Panc1 (cell line): ENCODE measurements around the gene PRDM5.

Experiments
- POLR2AphosphoS5 ChIP-seq: IDR thresholded peaks from 2 replicates; pipeline ENCODE4 v1.6.1; 2012; ENCODE audit warnings: mild to moderate bottlenecking, low read depth, low read length, moderate library complexity
- SIN3A ChIP-seq: IDR thresholded peaks from 2 replicates; pipeline ENCODE4 v1.6.1; 2012; ENCODE audit warnings: low read depth, mild to moderate bottlenecking, low read length, moderate library complexity, borderline replicate concordance; ENCODE audit not compliant: insufficient read depth
- TF ChIP-seq, protein P1 (sequence below), 2 experiments: IDR thresholded peaks; 2 replicates each; pipeline ENCODE4 v1.6.1; 2011 to 2012; ENCODE audit warnings: low read depth in 2 of 2, control low read depth in 1 of 2, low read length in 1 of 2, mild to moderate bottlenecking in 1 of 2, moderate library complexity in 1 of 2; ENCODE audit not compliant: insufficient read depth in 1 of 2
- TF ChIP-seq, protein P2 (sequence below): fragments of 450-650 bp; IDR thresholded peaks from 2 replicates; pipeline ENCODE4 v1.5.1; 2017; ENCODE audit warnings: mild to moderate bottlenecking

DNA sequence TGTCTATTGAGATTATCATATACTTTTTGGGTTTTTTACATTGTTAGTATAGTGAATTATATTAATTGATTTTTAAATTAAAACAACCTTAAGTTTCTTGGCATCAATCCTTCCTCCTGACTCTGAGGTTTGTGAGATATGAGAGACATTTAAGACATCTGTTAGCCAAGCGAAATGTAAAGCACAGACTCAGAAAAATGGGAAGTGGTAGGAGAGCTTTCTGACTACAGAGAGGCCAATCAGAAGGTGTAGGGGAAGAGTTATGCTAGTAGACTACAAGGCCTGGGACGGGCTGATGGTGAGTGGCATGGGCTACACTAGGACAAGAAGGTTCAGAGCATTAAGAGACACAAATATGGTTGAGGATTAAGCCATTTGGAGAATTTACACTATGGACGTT, 255.4 kb downstream of the PRDM5 start:
- TF ChIP-seq SIN3A (no peak), POLR2AphosphoS5 (no peak)
- TF ChIP-seq, protein P1, sequence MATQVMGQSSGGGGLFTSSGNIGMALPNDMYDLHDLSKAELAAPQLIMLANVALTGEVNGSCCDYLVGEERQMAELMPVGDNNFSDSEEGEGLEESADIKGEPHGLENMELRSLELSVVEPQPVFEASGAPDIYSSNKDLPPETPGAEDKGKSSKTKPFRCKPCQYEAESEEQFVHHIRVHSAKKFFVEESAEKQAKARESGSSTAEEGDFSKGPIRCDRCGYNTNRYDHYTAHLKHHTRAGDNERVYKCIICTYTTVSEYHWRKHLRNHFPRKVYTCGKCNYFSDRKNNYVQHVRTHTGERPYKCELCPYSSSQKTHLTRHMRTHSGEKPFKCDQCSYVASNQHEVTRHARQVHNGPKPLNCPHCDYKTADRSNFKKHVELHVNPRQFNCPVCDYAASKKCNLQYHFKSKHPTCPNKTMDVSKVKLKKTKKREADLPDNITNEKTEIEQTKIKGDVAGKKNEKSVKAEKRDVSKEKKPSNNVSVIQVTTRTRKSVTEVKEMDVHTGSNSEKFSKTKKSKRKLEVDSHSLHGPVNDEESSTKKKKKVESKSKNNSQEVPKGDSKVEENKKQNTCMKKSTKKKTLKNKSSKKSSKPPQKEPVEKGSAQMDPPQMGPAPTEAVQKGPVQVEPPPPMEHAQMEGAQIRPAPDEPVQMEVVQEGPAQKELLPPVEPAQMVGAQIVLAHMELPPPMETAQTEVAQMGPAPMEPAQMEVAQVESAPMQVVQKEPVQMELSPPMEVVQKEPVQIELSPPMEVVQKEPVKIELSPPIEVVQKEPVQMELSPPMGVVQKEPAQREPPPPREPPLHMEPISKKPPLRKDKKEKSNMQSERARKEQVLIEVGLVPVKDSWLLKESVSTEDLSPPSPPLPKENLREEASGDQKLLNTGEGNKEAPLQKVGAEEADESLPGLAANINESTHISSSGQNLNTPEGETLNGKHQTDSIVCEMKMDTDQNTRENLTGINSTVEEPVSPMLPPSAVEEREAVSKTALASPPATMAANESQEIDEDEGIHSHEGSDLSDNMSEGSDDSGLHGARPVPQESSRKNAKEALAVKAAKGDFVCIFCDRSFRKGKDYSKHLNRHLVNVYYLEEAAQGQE (IDR thresholded peaks at IDR 0.05; ENCODE audit: insufficient read depth in 1 of 2, low read depth in 2 of 2, low read length in 1 of 2) = no peak
- TF ChIP-seq, protein P2, sequence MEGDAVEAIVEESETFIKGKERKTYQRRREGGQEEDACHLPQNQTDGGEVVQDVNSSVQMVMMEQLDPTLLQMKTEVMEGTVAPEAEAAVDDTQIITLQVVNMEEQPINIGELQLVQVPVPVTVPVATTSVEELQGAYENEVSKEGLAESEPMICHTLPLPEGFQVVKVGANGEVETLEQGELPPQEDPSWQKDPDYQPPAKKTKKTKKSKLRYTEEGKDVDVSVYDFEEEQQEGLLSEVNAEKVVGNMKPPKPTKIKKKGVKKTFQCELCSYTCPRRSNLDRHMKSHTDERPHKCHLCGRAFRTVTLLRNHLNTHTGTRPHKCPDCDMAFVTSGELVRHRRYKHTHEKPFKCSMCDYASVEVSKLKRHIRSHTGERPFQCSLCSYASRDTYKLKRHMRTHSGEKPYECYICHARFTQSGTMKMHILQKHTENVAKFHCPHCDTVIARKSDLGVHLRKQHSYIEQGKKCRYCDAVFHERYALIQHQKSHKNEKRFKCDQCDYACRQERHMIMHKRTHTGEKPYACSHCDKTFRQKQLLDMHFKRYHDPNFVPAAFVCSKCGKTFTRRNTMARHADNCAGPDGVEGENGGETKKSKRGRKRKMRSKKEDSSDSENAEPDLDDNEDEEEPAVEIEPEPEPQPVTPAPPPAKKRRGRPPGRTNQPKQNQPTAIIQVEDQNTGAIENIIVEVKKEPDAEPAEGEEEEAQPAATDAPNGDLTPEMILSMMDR = no peak
